Left ventricle myocardium inferior (tissue), 1 donor: ENCODE data around the gene RPP21. TPM values are rescaled to one million over a fixed set of nuclear protein-coding genes. Genes with fewer than 3 reads are reported as not detected.

Experiments used
- DNase-seq: peaks from one replicate; pipeline ENCODE4 v3.0.0-alpha.2; 2020
- H3K27ac ChIP-seq: fragments of 200-600 bp; replicated peaks from 2 replicates; pipeline ENCODE4 v1.8.0; 2021
- H3K27me3 ChIP-seq: fragments of 200-600 bp; 2 replicates; pipeline ENCODE4 v1.8.0; 2021; ENCODE audit warnings: low read depth
- H3K36me3 ChIP-seq: fragments of 200-600 bp; 2 replicates; pipeline ENCODE4 v1.8.0; 2021
- H3K4me1 ChIP-seq: fragments of 200-600 bp; 2 replicates; pipeline ENCODE4 v1.8.0; 2021
- H3K4me3 ChIP-seq: fragments of 200-600 bp; 2 replicates; pipeline ENCODE4 v1.8.0; 2021; ENCODE audit warnings: mild to moderate bottlenecking, moderate library complexity
- H3K9me3 ChIP-seq: fragments of 200-600 bp; replicated peaks from 2 replicates; pipeline ENCODE4 v1.8.0; 2021
- intact Hi-C: fragments of 100-400 bp; cut with micrococcal nuclease; formaldehyde crosslinking; loops from one replicate; pipeline ENCODE4 v1.11.0; 2022
- total RNA-seq: library from RNA; stranded (reverse); fragmentation: NEBNext Ultra II Directional; extraction: Animal tissue kit (Norgen Biotek cat#: 25700); gene quantifications from one replicate; pipeline ENCODE4 v1.2.1, GENCODE V29; 2021
- TF ChIP-seq, protein P1 (sequence below): fragments of 200-600 bp; IDR thresholded peaks from 2 replicates; pipeline ENCODE4 v1.8.0; 2021; ENCODE audit warnings: antibody characterized with exemption, mild to moderate bottlenecking, borderline replicate concordance
- donor health status: DM: no; HTN: yes; CAD: no; lungs with severe emphysema.

Gene RPP21
- total RNA-seq, 1 donor from 2014 or later = 25.7 TPM

DNA sequence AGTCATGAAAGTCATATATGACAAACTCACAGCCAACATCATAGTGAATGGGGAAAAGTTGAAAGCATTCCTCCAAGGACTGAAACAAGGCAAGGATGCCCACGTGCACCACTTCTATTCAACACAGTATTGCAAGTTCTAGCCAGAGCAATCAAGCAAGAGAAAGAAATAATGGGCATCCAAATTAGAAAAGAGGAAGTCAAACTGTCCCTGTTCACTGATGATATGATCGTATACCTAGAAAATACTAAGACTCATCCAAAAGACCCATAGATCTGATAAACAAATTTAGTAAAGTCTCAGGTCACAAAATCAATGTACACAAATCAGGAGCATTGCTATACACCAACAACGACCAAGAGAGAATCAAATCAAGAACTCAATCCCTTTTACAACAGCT is 41.2 kb downstream of the RPP21 start:
- no peaks in the 10 kb centered on the region for H3K36me3 ChIP-seq
- no peak for DNase-seq
- H3K4me1 ChIP-seq = no peaks in the 10 kb centered on the region
- intact Hi-C loops = no loop called here
- no peak overlapping the region for H3K4me3 ChIP-seq
- peaks cover 99% of the 10 kb centered on the region for H3K27me3 ChIP-seq
- TF ChIP-seq, protein P1, sequence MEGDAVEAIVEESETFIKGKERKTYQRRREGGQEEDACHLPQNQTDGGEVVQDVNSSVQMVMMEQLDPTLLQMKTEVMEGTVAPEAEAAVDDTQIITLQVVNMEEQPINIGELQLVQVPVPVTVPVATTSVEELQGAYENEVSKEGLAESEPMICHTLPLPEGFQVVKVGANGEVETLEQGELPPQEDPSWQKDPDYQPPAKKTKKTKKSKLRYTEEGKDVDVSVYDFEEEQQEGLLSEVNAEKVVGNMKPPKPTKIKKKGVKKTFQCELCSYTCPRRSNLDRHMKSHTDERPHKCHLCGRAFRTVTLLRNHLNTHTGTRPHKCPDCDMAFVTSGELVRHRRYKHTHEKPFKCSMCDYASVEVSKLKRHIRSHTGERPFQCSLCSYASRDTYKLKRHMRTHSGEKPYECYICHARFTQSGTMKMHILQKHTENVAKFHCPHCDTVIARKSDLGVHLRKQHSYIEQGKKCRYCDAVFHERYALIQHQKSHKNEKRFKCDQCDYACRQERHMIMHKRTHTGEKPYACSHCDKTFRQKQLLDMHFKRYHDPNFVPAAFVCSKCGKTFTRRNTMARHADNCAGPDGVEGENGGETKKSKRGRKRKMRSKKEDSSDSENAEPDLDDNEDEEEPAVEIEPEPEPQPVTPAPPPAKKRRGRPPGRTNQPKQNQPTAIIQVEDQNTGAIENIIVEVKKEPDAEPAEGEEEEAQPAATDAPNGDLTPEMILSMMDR = no peak
- no peak overlapping the region for H3K27ac ChIP-seq
- no peaks in the 10 kb centered on the region for H3K9me3 ChIP-seq

DNA sequence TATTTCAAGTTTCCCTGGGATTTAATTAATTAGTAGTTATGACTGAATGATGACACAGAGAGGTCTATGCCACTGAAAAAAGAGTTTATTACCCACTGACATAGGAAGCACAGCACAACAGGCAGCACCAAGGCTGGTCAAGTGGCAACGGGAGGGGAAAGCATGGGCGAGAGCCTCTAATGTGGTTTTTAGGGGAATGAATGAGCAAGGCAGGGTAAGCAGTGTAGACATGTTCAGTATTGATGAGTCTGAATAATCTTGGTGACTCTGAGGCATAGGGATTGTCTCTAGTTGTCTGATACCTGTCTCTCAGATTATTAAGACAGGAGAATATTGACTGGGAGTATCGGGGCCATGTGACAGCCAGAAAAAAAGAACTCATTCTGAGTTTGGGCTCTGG is 46.3 kb downstream of the RPP21 start:
- H3K4me3 ChIP-seq = no peak overlapping the region
- H3K27ac ChIP-seq = no peak overlapping the region
- H3K4me1 ChIP-seq = no peaks in the 10 kb centered on the region
- intact Hi-C loops = no loop called here
- TF ChIP-seq, protein P1 = no peak
- DNase-seq = no peak
- no peaks in the 10 kb centered on the region for H3K36me3 ChIP-seq
- peaks cover 100% of the 10 kb centered on the region for H3K27me3 ChIP-seq
- no peaks in the 10 kb centered on the region for H3K9me3 ChIP-seq

DNA sequence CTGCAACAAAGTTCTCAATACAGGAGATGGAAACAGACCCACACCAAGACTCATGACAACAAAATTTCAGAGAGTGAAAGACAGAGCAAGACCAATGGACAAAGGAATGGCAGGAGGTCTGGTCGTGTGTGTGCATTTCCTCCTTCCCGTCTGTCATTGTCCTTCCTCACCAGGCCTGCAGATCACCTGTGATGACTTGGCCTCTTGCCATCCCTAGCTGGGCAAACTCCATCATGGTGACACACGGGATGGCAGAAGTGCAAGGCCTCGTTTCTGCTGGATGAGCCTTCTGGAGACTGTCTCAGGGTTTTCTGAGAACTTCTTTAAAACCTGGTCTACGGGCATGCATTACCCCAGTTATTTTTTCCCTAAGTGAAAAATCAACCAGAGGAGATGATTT is 49.2 kb downstream of the RPP21 start:
- no peak overlapping the region for H3K4me3 ChIP-seq
- TF ChIP-seq, protein P1 = no peak
- no peaks in the 10 kb centered on the region for H3K4me1 ChIP-seq
- H3K9me3 ChIP-seq = no peaks in the 10 kb centered on the region
- intact Hi-C loops = no loop called here
- peaks cover 90% of the 10 kb centered on the region for H3K27me3 ChIP-seq
- DNase-seq = no peak
- H3K27ac ChIP-seq = no peak overlapping the region
- no peaks in the 10 kb centered on the region for H3K36me3 ChIP-seq

Other genes starting within 250 kb of the RPP21 start
- not detected for gene TRIM31, start 232.1 kb upstream of the RPP21 start, total RNA-seq
- gene TRIM40, start 209.0 kb upstream of the RPP21 start, total RNA-seq = not detected
- gene TRIM10, start 183.9 kb upstream of the RPP21 start, total RNA-seq = not detected
- gene TRIM15, start 181.6 kb upstream of the RPP21 start, total RNA-seq = not detected
- 19.9 TPM for gene TRIM26, start 131.8 kb upstream of the RPP21 start, total RNA-seq
- gene TRIM39, start 18.2 kb upstream of the RPP21 start, total RNA-seq = 7.7 TPM
- gene HLA-E, start 144.4 kb downstream of the RPP21 start, total RNA-seq = 142 TPM
- gene GNL1, start 211.3 kb downstream of the RPP21 start, total RNA-seq = 18.3 TPM
- gene PRR3, start 212.1 kb downstream of the RPP21 start, total RNA-seq = 2.0 TPM
- gene ABCF1, start 226.3 kb downstream of the RPP21 start, total RNA-seq = 38.8 TPM